Middle frontal gyrus (tissue), 1 donor: Measurements from ENCODE around the gene RNF175.

ENCODE experiments used
- DNase-seq: peaks from one replicate; pipeline ENCODE4 v3.0.0-alpha.2; 2015; ENCODE audit warnings: low spot score; ENCODE audit errors: extremely low spot score

RNF175 gene

DNA sequence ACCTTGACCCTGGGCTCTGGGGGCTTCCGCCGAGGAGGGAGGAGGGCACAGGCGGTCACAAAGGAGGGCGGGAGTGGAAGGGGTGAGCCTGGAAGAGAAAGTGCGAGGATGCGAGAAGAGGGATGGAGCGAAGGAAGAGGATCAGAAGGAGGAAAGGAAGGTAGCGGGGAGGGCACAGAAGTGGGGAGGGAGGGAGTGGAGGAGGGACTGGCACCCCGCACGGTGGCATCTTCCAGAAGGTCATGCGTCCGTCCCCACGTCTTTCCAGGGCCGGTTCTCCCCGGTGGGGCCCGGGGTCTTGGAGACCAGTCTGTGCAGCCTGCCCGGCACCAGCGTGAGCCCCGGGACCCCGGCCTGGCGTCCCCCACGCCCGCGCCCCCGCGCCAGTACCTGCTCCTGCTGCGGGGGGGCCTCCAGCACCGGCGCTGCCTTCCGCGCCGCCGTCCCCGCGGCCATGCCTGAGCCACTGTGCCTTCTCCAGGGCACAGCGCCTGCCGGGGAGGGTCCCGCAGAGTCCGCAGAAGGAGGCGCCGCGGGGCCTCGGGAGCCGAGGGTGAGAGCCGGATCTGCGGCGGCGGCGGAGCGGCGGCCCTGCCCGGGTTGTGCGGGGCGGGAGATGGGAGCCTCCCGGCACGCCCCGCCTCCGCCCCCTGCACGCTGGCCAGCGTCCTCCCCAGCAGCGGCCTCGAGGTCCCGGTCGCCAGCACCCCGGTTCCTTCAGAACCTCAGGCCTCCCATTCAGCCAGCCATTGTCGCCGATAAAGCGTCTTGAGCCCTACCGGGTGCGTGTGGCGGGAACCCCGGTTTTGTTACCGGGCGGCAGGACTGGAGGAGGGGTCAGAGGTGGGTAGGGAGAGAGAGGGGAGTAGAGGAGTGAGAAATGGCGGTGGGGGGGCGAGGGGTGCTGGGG, at the start of gene RNF175:
RNF175 (minus strand) TSS at position 618 of the 910 bp plus-strand sequence; CDS start at position 456, 162 bp downstream.
- no peak for DNase-seq

DNA sequence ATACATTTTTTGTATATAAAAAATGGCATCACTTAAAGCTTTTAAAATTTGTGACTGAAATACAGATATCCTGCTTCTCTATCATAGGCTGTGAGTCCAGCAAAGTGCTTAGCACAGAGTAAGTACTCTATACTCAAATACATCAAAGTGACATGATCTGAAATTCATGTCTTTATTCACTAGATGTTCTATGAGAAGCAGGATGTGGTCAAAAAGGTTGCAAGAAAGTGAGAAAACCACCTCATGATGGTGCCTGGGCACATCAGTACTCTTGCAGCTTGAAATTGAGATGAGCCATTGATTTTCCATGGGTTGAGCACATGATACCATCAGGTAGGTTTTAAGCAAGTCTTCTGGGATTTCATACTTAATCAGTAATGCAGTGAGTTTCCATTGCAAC, 49.5 kb upstream of the RNF175 start:
- no peak for DNase-seq

DNA sequence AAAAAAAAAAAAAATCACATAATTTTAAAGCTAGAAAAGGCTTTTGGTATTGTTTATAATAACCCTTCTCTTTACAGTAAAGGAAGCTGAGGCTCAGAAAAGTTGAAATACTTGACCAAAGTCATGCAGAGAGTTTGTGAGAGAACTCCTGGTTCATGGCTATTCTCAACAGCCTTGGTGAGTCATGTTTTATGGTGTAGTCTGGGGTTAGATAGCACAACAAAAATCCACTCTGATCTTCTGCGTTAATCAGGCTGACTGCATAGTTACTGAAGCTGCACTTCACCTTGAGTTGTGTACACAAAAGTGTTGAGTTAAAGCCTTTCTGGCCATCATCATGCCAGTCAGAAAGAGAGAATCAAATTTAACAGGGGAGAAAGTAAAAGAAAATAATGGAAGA, 48.4 kb upstream of the RNF175 start:
- no peak for DNase-seq

DNA sequence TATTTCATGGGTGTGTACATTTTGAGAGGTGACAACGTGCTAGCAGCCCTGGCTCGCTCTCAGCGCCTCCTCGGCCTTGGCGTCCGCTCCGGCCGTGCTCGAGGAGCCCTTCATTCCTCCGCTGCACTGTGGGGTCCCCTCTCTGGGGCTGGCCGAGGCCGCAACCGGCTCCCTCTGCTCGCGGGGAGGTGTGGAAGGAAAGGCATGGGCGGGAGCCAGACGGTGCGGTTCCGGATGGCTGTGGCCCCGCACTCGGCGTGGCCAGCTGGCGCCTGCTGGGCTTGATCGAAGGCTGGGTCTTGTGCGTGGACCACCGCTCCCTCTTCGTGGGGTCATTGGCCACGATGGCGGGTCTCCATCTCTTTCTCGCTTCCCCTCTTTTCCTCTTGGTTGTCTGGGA, 46.2 kb upstream of the RNF175 start:
- DNase-seq: no peak

DNA sequence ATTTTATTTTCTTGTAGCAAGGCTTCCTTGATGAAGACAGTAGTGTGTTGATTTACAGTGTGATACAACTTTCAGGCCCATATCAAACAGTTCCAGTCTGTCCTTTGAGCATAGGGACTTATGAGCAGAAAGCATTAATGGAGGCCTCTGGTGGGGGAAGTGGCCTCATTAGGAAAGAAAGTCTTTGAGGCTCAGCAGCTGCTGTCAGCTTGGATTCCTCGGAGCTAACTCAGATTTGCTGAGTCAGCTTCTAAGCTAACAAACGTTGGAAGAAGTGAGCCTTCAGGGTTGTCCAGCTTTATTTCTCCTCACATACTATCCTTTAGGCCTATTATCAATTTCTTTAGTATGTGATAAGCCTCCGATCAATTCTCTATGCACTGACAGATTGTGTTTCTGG, 44.9 kb upstream of the RNF175 start:
- DNase-seq: no peak

DNA sequence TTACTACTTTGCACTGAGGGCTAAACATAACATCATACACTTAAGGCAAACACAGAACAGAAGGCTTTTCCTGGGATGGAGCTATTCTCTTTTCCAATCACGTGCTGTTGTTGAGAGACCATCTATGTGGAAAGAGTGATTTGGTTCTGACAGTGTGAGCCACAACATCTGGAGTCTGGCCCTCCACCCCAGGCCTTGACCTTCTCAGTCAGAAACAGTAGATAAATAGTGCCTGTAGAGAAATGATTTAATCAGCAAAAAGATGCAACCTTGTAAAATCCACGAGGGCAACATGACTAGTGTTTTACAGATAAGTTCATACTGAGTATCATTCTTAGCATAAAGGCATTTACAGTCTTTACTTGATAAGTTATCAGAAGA, 39.9 kb upstream of the RNF175 start:
- no peak for DNase-seq

DNA sequence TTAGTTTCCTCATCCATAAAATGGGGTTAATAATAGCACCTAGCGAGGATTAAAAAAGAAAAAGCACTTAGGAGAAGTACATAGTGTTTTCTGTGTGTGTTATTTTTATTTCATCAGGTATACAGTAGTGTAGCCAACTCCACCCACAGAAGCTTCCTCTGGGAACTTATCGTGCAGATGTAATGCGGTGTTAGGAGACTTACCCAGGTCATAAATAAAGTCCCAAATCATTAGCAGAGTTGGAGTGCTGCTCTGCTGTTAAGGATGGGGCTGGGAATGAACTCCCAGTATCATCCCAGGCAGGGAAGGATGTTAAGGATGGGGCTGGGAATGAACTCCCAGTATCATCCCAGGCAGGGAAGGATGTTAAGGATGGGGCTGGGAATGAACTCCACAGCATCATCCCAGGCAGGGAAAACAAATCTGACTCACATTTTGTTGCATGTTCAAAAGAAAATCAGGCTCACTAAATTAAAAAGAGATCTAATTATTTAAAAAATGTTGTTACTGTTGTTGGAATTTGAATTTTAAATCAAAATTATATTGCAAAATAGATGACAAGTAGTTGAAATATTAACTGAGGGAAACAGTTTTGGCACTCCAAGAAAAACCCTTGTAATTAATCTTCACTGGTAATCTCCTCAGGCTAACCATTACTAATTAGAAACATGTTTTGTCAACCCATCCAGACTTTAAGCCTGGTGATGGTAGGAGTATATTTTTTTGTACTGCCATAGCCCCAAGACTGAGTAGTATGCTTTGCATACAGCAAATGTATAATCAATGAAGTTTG, 39.3 kb upstream of the RNF175 start:
- DNase-seq: no peak

DNA sequence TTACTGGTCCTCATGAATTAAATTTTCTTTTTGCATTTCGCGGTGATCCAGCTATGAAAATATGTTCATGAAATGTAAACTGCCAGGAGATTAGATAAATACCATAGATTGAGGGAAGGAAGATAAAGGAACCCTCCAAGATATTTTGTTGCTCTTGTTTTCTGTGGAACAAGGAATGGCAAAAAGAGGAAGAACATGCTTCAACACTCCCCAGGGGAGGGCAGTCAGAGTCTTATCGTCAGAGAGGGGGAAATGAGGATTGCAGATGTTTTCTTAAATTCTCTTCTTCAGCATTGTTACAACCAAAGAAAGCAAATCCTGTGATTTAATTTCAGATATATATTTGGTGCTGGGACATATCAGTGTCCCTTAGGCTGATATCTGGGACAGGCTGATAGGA, 38.6 kb upstream of the RNF175 start:
- no peak for DNase-seq

DNA sequence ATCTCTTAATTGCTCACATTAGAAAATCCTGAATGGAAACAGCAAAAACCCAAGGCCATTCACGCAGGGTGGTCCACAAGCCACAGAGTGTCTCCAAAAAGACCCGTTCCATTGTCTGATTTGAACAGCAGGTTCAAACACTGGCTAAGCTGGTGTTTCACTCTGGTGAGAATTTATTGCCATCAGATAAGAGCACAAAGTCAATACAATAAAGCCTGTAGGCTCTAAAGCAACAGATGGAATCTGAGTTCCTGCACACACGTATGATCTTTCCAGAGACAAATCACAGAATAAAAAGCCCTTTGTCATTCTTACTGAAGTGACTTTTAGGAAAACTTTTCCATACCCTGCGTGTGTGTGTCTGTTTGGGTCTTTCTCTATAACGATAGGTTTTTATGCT, 34.2 kb upstream of the RNF175 start:
- DNase-seq: no peak

DNA sequence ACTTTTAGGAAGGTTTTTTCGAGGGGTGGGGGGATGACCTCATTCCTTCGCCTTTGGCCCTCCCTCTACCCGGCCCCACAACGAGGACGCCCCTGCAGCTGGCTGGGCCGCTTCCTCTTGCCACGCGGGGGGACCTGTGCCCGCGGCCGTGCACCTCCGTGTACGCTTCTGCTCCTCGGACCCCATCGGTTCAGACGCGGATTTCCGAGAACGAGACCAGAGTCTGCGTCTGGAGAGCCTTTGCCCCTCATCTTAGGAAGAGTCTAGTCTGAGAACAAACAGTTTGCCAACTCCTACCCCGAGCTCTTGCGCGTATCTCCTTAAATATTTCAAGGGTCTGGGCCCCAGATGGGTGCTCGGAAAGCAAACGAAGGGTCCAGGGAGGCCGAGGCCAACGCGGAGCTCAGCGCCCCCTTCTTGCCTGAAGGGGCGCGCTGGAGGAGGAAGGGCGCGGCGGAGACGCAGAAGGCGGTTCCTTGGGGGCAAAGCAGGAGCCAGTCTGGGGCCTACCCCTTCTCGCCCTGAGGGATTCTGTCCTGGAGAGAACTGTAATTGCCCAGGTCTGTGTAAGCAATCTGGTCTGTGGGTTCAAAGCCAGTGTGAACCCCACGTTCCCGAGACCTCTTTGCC, 32.9 kb upstream of the RNF175 start:
- DNase-seq: no peak

DNA sequence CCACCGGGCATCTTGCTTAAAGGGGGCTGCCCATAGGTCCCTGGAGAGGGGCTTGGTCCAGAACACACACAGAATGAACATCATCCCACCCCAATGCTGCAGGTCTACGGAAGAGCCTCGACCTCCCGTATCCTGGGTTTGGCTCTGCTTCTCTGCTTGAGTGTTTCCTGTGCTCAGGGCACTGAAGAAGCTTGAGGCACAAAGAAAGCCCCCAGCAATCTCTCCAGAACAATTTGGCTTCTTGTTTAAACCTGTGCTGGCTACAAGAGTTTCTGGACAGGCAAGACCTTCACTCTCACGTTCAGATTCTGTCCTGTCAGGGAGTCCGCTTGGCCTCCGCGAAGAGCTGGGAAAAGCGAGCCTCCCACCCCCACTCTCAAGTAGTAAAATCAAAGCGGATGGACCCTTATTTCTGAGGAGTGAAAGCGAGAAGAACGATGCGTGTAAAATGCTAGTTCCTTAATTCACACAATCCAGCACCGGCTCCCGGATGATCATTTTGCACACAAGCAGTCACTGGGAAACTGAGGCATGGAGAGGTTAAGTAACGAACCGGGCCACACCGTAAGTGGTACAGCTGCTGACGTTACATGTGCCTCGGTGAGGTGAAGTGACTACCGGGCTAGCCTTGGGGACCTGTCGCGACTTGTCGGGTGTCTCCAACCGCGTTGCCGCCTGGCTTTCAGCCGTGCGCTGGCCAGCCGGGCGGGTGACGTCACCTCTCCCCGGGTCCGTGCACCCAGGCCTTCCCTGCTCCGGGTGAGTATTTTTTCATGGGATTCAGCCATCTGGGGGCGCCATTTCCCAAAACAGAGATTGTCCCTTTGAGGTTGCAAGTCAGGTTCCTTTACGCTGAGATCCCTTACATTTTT, 32.2 kb upstream of the RNF175 start:
- no peak for DNase-seq

DNA sequence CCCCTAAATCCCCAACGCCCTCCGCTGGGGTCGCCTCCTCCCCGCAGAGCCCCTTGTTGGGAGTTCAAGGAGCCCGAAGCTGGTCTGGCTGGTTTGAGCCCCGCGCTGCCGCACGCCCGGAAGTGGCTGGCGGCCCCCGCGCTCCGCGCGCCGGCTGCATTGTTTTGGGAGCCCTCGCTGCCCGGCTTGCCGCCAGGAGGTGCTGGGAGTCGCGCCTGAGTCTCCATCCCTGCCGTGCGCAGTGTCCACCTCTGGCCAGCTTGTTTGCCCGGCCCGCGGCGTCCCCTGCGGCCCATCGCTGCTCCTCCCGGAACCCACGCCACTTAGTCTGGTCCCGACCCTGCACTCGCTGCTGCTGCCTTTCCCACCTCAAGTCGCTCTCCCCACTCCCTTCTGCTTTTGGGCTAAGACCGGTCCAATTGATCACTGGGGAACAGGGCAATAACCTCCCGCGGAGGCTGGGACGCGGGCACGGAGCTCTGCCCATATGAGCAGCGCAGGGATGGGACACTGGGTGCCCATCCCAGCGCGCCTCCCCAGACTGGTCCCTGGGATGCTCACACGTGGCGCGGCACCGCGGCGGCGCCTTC, 31.2 kb upstream of the RNF175 start:
- no peak for DNase-seq

DNA sequence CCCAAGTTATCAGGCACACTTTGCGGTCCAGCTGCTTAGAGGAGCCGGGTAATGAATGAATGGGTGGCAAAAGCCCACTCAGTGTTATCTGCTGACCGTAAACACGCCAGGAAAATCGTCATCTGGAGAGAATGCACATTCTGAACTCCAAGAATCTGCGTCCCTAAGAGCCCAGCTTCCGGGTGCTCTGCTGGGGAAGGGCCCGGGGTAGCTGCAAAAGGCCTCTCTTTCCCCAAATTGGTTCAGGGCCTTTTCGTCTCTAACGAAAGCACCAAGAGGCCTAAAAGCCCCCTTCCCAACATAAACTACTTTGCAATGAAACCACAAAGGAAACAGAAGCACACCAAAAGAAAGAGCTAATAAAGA, 30.7 kb upstream of the RNF175 start:
- DNase-seq: no peak

DNA sequence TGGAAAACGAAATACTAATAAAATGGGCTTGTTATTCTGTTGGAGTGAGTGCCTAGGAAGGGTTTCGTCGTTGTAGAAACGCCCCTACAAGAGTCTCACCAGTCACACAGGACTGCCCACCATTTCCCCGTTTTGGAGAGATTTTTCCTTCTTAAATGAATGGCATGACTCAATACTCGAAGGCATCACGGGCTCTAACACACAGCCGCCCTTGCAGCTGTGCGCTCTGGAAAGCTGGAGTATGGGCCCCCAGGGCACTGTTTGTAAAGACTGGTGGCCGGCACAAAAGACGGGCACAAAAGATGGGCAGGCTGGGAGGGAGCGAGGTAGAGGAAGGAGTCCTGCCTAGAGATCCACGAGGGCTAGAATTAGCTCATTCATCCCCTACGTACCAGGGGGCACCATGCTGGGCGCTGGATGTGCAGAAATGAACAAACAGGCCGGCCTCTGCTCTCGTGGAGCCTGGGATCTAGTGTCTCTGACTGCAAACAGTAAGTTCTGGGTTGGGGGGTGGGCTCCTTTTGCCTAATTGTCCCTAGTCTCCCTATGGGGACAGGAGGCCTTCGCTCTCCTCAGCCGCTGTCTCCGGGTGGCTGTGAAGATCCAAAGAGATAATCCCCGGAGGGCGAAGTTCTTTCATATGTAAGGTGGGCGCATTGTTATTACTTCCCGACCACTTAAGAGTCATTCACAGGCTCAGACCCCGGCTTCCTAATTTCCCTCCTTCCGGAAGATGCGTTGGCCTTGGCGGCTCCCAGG, 30.1 kb upstream of the RNF175 start:
- no peak for DNase-seq

DNA sequence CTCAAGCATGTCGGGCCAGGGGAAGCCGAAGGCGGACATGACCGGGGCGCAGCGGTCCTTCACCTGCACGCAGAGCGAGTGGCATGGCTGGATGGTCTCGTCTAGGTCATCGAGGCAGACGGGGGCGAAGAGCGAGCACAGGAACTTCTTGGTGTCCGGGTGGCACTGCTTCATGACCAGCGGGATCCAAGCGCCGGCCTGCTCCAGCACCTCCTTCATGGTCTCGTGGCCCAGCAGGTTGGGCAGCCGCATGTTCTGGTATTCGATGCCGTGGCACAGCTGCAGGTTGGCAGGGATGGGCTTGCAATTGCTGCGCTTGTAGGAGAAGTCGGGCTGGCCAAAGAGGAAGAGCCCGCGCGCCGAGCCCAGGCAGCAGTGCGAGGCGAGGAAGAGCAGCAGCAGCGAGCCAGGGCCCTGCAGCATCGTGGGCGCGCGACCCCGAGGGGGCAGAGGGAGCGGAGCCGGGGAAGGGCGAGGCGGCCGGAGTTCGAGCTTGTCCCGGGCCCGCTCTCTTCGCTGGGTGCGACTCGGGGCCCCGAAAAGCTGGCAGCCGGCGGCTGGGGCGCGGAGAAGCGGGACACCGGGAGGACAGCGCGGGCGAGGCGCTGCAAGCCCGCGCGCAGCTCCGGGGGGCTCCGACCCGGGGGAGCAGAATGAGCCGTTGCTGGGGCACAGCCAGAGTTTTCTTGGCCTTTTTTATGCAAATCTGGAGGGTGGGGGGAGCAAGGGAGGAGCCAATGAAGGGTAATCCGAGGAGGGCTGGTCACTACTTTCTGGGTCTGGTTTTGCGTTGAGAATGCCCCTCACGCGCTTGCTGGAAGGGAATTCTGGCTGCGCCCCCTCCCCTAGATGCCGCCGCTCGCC, 28.8 kb upstream of the RNF175 start, which contains the start of gene SFRP2:
SFRP2 (minus strand) TSS at position 671 of the 864 bp plus-strand sequence; CDS start at position 423, 248 bp downstream.
- DNase-seq: no peak

DNA sequence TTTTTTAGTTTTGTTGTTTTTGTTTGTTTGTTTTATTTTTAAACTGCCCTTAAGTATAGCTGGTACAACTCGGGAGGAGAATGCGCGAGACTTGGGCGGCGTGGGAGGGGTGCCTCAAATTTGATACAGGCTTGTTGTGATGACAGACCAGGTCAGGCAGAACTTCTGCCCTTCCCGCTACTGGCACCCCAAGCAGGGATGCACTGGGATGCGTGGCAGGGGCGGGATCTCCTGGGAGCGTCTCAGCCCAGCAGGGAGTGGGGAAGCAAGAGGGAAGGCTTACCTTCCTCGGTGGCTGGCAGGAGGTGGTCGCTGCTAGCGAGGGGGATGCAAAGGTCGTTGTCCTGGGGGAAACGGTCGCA, 28.2 kb upstream of the RNF175 start:
- no peak for DNase-seq

DNA sequence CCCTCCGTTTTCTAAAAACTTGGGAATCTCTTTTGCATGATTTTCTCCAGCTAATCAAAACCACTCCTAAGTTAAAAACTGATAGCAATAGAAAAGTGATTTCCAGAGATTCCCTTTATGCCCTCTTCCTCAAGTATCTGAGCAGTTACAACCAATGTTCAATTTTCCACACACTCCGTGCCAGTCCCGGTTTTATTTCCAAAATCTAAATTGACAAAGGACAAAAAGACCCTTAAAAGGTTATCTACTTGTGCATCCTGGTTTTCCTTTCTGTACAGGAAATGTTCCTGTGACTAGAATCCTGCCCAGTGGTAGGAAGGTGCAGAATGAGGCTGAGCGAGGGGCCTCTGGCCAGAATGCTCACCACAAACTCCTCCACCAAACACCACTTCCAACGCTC, 27.8 kb upstream of the RNF175 start:
- no peak for DNase-seq

DNA sequence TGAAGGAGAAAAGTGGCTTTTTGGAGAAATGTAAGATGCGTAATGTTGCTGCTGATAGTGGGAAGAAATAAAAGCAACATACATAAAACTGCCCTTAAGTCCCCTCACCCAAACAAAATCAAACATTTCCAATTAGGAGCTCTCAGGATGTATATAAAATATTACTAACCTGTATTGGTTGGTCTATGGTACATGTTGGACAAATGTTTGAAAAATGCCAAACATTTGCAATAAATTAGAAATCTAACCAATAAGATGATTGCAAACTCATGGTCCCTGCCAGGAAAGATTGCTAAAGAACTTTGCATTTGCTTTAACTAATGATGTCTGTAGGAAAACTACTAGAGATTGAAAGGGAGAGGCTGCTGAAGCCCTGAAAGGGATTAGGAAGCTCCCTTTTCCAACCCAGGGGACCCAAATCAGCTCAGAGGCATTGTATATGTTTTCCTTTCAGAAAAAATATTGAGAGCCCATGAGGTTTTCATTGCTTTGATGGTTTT, 27.3 kb upstream of the RNF175 start:
- DNase-seq: no peak
